Mucosa of descending colon (tissue), 3 donors: ENCODE data around the gene UHRF2. TPM values are rescaled to one million over a fixed set of nuclear protein-coding genes. Genes with fewer than 3 reads are reported as not detected.
"Not testable (repeated sequence)": the region's sequence is repeated elsewhere in the genome, so short reads cannot be mapped to it uniquely, and the experiment has no call there.

ENCODE experiments used
- ATAC-seq: fragments of 200-7000 bp; cut with Tn5 transposase; one replicate; pipeline ENCODE4 v1.9.1; 2020; ENCODE audit warnings: mild to moderate bottlenecking, moderate library complexity
- DNase-seq, 3 donors: peaks; one replicate each; pipeline ENCODE4 v3.0.0-alpha.2; 2020
- H3K36me3 ChIP-seq: fragments of 200-600 bp; one replicate; pipeline ENCODE4 v1.8.0; 2021; ENCODE audit warnings: low read depth, mild to moderate bottlenecking
- H3K4me1 ChIP-seq: fragments of 200-600 bp; one replicate; pipeline ENCODE4 v1.8.0; 2021; ENCODE audit warnings: low read depth, mild to moderate bottlenecking
- H3K4me3 ChIP-seq: fragments of 200-600 bp; one replicate; pipeline ENCODE4 v1.8.0; 2021; ENCODE audit warnings: mild to moderate bottlenecking
- H3K9me3 ChIP-seq: fragments of 200-600 bp; one replicate; pipeline ENCODE4 v1.8.0; 2021; ENCODE audit warnings: mild to moderate bottlenecking
- intact Hi-C, 2 donors: fragments of 100-400 bp; cut with DNase I in 1 of 2; cut with micrococcal nuclease in 1 of 2; formaldehyde crosslinking; loops; one replicate each; pipeline versions ENCODE4 v1.11.0 to v1.11.1; 2022; cut with DNase I, micrococcal nuclease
- total RNA-seq, 3 donors: library from RNA; stranded (reverse); fragmentation: NEBNext Ultra II Directional in 2 of 3; extraction: Animal tissue kit (Norgen Biotek cat#: 25700) in 2 of 3; gene quantifications; one replicate each; pipeline versions ENCODE4 v1.2.1 to v1.2.4, GENCODE V29; 2021 to 2023
- TF ChIP-seq, protein P1 (sequence below): fragments of 200-600 bp; IDR thresholded peaks from one replicate; pipeline ENCODE4 v1.8.0; 2022; ENCODE audit warnings: antibody characterized with exemption, mild to moderate bottlenecking
- donor health status: DM: no; HTN: no; CAD: no; lungs with moderate emphysema.
- donor health status: DM: no; HTN: no; CAD: no.
- donor health status: DM: no; HTN: yes; CAD: no.

UHRF2 gene
- total RNA-seq, 3 donors from 2014 or later: 28.1 to 42.0 (median 37.9) TPM

DNA sequence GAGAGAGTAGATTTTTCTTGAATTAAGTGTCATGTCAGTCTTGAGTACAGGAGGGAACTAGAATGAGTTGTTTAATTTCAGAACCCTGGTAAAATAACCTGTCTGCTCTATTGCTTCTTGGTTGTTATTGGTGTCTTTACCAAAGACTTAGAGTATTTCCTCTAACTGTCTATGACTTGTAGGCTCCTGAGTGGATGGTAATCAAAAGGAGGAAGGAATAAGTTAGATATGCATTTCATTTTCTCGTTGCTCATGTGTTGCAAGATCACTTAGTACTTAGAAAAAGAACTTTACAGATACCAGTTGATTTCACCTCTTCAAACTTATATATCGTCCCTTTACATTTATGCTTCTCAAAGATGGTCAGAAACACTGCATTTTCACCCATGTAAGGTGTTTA, 31.1 kb downstream of the UHRF2 start:
- H3K36me3 ChIP-seq: no peaks in the 10 kb centered on the region
- no peaks in the 10 kb centered on the region for H3K4me1 ChIP-seq
- no peak for ATAC-seq
- H3K4me3 ChIP-seq: no peak overlapping the region
- no peak for DNase-seq
- TF ChIP-seq, protein P1, sequence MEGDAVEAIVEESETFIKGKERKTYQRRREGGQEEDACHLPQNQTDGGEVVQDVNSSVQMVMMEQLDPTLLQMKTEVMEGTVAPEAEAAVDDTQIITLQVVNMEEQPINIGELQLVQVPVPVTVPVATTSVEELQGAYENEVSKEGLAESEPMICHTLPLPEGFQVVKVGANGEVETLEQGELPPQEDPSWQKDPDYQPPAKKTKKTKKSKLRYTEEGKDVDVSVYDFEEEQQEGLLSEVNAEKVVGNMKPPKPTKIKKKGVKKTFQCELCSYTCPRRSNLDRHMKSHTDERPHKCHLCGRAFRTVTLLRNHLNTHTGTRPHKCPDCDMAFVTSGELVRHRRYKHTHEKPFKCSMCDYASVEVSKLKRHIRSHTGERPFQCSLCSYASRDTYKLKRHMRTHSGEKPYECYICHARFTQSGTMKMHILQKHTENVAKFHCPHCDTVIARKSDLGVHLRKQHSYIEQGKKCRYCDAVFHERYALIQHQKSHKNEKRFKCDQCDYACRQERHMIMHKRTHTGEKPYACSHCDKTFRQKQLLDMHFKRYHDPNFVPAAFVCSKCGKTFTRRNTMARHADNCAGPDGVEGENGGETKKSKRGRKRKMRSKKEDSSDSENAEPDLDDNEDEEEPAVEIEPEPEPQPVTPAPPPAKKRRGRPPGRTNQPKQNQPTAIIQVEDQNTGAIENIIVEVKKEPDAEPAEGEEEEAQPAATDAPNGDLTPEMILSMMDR: no peak
- no peaks in the 10 kb centered on the region for H3K9me3 ChIP-seq
- intact Hi-C loops: no loop called here

DNA sequence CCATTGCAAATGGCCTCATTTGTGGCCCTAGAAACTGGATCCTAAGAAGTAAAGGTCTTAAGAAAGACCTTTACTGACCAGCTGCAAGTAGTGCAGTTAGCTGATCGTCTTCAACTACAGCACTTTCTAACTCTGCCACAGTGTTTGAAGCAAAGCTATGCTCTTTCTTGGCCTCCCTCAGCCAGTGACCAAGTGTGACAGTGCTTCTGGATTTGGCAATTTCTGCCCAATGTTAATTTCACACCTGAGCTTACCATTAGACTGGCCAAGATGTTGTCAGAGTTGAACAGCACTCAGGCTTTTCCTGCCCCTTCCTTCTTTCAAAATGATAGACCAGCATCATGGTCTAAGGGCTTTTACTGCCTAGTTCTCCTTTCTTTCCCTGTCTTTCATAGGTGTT, 36.1 kb downstream of the UHRF2 start:
- TF ChIP-seq, protein P1: no peak
- intact Hi-C loops: no loop called here
- ATAC-seq (no peak), DNase-seq (no peak)
- no peaks in the 10 kb centered on the region for H3K9me3 ChIP-seq
- H3K4me3 ChIP-seq: no peak overlapping the region
- H3K36me3 ChIP-seq: no peaks in the 10 kb centered on the region
- H3K4me1 ChIP-seq: no peaks in the 10 kb centered on the region

DNA sequence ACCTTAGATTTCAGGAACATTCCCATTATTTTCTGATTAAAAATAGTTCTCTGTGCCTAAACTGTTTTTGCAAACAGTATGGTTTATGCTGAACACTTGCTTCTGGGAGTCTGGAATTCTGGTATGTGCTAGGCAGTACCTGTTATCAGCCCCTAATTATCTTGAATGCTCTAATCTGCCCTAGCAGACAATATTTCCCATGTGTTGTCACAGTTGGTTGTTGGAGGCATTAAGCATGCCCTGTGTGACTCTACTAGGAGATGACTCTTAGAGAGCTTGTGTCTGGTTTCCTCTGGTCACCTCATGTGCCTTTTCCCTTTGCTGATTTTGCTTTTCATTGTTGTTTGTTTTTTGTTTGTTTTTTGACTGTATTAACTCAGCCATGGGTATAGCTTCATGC, 36.6 kb downstream of the UHRF2 start:
- intact Hi-C loops: no loop called here
- no peak for DNase-seq
- Histone ChIP-seq H3K36me3 (no peaks in the 10 kb centered on the region), H3K9me3 (no peaks in the 10 kb centered on the region), H3K4me3 (no peak overlapping the region), H3K4me1 (no peaks in the 10 kb centered on the region)
- TF ChIP-seq, protein P1: no peak
- no peak for ATAC-seq

DNA sequence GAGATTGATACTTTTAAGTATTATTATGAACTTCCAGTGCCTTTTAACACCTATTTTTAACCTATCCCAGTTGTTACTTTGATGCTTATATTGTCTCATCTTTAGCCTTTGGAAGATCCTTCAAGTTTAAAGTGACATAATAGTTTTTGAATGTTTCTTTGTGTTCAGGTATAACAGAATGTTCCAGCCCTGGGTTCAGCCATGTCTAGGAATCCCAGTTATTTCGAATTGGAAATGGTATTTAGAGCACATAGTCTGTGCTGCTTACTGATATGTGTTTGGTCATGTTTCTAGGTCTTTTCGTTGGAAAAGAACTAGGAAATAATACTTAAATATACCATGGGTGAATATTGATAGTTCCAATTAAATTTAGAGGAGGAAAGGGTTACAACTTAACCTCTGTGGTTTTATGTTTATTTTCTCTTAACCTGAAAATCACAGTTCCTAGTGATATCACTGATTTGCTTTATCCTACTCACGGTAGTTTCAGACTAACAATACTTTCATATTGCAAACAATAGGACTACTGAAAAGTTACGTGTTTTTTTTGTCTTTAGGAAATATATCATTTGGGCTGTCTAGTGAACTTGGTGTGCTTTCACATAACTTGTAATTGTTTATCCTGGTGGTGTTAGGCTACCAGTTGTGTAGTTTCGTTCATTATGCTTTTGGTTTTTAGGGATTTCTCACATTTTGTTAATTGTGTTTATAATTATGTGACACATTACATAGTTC, 37.8 kb downstream of the UHRF2 start:
- H3K4me3 ChIP-seq: no peak overlapping the region
- ATAC-seq (no peak), DNase-seq (no peak)
- no peaks in the 10 kb centered on the region for H3K36me3 ChIP-seq
- intact Hi-C loops: no loop called here
- no peaks in the 10 kb centered on the region for H3K9me3 ChIP-seq
- TF ChIP-seq, protein P1: no peak
- no peaks in the 10 kb centered on the region for H3K4me1 ChIP-seq

DNA sequence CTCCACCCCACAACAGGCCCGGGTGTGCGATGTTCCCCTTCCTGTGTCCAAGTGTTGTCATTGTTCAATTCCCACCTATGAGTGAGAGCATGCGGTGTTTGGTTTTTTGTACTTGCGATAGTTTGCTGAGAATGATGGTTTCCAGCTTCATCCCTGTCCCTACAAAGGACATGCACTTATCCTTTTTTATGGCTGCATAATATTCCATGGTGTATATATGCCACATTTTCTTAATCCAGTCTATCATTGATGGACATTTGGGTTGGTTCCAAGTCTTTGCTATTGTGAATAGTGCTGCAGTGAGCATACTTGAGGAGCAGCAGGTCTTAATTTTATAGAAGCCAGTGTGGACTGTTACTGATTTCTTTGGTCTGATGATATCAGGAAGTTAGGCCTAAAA, 42.3 kb downstream of the UHRF2 start:
- H3K9me3 ChIP-seq, intact Hi-C loops: not testable (repeated sequence)

DNA sequence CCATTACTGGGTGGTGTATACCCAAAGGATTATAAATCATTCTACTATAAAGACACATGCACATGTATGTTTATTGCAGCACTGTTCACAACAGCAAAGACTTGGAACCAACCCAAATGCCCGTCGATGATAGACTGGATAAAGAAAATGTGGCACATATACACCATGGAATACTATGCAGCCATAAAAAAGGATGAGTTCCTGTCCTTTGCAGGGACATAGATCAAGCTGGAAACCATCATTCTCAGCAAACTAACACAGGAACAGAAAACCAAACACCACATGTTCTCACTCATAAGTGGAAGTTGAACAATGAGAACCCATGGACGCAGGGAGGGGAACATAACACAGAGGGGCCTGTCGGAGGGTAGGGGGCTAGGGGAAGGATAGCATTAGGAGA, 45.7 kb downstream of the UHRF2 start:
- H3K4me3 ChIP-seq, ATAC-seq, intact Hi-C loops, H3K36me3 ChIP-seq, DNase-seq, H3K4me1 ChIP-seq, H3K9me3 ChIP-seq: not testable (repeated sequence)

More for the DNA sequence above, 42.3 kb downstream of the UHRF2 start:
- DNase-seq, H3K4me1 ChIP-seq, H3K36me3 ChIP-seq, H3K4me3 ChIP-seq, ATAC-seq: not testable (repeated sequence)

DNA sequence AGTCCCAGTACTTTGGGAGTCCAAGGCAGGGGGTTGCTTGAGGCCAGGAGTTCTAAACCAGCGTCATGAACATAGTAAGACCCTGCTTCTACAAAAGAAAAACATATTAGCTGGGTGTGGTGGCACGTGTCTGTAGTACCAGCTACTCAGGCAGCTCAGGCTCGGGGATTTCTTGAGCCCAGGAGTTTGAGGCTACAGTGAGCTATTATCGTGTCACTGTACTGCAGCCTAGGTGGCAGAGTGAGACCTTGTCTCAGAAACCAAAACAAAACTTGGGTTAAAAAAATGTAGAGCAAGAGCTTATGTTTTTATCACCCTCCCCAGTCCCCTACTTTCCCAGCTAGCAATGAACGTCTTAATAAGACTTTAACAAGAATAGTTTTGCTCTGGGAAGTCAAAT, 46.7 kb downstream of the UHRF2 start:
- H3K4me3 ChIP-seq: no peak overlapping the region
- DNase-seq (no peak), ATAC-seq (no peak)
- no peaks in the 10 kb centered on the region for H3K36me3 ChIP-seq
- no peaks in the 10 kb centered on the region for H3K9me3 ChIP-seq
- intact Hi-C loops: no loop called here
- H3K4me1 ChIP-seq: no peaks in the 10 kb centered on the region
- TF ChIP-seq, protein P1: no peak
